Body of pancreas (tissue), 4 donors: ENCODE measurements around the gene ABCG1.

Source experiments
- POLR2A ChIP-seq, 3 donors: fragments of 450-650 bp; IDR thresholded peaks; one replicate each; pipeline ENCODE4 v1.6.1; 2016; ENCODE audit warnings: antibody characterized with exemption in 3 of 3, mild to moderate bottlenecking in 2 of 3
- TF ChIP-seq, protein P1 (sequence below), 7 experiments: fragments of 450-650 bp in 4 of 7; fragments of 200-600 bp in 3 of 7; sonication (generic) in 3 of 7; IDR thresholded peaks; one replicate each; pipeline ENCODE4 v1.5.1; 2016 to 2019; ENCODE audit warnings: antibody characterized with exemption in 7 of 7

GRCh38 chr21:42176859-42177258, 42.1 kb upstream of the ABCG1 start:
- TF ChIP-seq, protein P1, sequence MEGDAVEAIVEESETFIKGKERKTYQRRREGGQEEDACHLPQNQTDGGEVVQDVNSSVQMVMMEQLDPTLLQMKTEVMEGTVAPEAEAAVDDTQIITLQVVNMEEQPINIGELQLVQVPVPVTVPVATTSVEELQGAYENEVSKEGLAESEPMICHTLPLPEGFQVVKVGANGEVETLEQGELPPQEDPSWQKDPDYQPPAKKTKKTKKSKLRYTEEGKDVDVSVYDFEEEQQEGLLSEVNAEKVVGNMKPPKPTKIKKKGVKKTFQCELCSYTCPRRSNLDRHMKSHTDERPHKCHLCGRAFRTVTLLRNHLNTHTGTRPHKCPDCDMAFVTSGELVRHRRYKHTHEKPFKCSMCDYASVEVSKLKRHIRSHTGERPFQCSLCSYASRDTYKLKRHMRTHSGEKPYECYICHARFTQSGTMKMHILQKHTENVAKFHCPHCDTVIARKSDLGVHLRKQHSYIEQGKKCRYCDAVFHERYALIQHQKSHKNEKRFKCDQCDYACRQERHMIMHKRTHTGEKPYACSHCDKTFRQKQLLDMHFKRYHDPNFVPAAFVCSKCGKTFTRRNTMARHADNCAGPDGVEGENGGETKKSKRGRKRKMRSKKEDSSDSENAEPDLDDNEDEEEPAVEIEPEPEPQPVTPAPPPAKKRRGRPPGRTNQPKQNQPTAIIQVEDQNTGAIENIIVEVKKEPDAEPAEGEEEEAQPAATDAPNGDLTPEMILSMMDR (IDR thresholded peaks at IDR 0.05) = no peak
- no peak for TF ChIP-seq POLR2A (IDR thresholded peaks at IDR 0.05)
